Myocyte (in vitro differentiated cells): ENCODE results near the gene ZNF354B. TPM values are rescaled to one million over a fixed set of nuclear protein-coding genes. Genes with fewer than 3 reads are reported as not detected.
A peak's percentile ranks its signal among the peaks of the same experiment; 100 is the strongest.
"Not testable (repeated sequence)": the region's sequence is repeated elsewhere in the genome, so short reads cannot be mapped to it uniquely, and the experiment has no call there.

Experiments
- DNase-seq: peaks from one replicate; pipeline ENCODE4 v3.0.0-alpha.2; 2012; ENCODE audit warnings: low read depth
- total RNA-seq: library from RNA; depleted of rRNA; stranded (reverse); fragments of >200 nt; gene quantifications from 2 replicates; pipeline ENCODE4 v1.2.3, GENCODE V29; 2014

ZNF354B gene
- total RNA-seq, 1 donor from 2014 or later: 16.8 TPM

DNA sequence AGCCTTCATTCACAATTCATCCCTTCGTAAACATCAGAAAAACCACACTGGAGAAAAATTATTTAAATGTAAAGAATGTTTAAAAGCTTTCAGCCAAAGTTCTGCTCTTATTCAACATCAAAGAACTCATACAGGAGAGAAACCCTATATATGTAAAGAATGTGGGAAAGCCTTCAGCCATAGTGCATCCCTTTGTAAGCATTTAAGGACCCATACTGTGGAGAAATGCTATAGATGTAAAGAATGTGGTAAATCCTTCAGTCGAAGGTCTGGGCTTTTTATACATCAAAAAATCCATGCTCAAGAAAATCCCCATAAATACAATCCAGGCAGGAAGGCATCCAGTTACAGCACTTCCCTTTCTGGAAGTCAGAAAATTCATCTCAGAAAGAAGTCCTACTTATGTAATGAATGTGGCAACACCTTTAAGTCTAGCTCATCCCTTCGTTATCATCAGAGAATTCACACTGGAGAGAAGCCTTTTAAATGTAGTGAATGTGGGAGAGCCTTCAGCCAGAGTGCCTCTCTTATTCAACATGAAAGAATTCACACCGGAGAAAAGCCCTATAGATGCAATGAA, 23.5 kb downstream of the ZNF354B start:
- not testable (repeated sequence) for DNase-seq

DNA sequence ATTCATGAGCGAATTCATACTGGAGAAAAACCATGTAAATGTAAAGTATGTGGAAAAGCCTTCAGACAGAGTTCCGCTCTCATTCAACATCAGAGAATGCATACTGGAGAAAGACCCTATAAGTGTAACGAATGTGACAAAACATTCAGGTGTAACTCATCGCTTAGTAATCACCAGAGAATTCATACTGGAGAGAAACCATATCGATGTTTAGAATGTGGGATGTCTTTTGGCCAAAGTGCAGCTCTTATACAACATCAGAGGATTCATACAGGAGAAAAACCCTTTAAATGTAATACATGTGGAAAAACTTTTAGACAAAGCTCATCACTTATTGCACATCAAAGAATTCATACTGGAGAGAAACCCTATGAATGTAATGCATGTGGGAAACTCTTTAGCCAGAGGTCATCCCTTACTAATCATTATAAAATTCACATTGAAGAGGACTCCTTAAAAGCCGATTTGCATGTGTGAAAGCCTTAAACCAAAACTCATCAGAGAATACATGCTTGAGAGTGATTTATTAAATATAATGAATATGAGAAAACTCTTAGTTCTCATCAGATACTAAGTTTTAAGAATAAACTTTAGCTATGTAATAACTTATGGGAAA, 24.2 kb downstream of the ZNF354B start:
- no peak for DNase-seq

DNA sequence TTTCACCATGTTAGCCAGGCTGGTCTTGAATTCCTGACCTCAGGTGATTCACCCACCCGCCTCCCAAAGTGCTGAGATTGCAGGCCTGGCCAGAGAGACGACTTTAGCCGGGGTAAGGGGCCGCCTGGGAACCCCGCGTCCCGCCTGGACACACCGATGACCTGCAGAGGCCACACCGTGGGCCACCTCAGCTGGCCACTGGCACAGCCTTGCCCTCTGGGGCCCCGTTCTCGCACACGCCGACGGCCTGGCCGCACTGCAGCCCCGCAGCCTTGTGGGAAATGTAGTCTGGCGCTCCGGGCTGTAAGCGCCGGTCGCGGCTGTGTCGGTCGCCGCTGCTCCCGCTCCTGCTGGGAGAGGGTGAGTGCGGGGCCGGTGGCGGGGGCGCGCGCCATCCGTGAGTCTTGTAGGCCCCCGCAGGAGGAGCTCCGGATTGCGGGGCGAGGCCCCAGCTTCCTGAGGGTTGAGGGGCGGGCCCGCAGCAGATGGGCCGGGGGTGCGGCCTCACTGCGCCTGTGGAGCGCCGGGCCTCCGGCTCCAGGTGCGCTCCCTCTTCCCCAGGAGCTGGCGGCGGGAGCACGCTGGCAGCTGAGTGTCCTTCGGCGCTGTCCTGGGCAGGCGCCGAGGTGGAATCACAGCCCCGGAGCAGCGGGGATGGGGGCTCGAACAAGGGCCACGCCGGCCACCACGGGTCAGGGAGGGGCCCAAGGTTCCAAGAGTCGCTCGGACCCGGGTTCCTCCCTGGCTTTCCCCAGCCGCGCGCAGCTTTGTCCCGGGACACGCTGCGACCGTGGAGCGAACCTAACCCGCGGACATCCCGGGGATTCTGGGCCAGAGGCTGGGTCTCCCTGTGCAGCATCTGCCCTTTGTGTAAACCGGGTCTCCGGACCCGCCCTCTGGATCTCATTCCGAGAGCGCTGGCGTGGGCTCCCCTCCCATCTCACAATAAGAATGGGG, 36.1 kb downstream of the ZNF354B start, which contains the start of gene ZFP2:
TSS of gene ZFP2 (plus strand) at position 299 of the 957 bp plus-strand sequence. CDS start 35,401 bp downstream, outside the sequence.
- peak; percentile 44 for DNase-seq

DNA sequence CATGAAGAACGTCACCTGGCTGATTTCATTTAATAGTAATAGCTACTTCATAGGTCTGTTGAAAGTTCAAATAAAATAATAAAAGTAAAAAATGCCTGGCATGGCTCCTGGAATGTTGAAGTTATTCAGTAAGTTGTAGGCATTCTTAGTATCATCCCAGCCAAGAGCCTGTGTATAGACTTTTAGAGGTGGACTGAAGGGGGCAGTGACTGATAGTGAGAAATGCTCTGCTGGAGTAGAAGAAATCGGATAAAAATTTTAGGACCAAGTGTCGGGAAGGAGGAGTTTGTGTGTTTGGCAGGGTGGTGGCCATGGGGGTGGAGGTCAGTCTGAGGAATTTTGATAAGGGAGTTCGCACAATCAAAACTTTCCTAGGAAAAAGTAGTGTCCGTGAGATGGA, 39.5 kb downstream of the ZNF354B start:
- no peak for DNase-seq

DNA sequence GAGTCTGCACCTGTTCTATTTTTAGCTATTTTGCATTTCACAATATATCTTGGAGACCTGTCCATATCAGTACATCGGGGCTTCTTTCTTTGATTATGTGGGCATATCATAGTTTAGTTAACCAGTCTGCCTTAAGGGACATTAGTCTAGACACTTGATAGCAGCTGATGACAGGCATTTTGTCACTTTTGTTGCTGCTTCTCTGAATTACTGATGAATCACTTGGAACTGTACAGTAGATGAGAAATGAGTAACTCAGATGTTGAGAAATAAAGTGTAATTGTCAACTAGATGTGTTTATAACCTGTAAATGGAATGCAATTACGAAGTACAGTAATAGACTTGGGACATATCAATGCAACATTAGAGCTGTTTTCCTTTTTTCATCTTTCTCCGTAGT, 43.1 kb downstream of the ZNF354B start:
- DNase-seq: no peak

DNA sequence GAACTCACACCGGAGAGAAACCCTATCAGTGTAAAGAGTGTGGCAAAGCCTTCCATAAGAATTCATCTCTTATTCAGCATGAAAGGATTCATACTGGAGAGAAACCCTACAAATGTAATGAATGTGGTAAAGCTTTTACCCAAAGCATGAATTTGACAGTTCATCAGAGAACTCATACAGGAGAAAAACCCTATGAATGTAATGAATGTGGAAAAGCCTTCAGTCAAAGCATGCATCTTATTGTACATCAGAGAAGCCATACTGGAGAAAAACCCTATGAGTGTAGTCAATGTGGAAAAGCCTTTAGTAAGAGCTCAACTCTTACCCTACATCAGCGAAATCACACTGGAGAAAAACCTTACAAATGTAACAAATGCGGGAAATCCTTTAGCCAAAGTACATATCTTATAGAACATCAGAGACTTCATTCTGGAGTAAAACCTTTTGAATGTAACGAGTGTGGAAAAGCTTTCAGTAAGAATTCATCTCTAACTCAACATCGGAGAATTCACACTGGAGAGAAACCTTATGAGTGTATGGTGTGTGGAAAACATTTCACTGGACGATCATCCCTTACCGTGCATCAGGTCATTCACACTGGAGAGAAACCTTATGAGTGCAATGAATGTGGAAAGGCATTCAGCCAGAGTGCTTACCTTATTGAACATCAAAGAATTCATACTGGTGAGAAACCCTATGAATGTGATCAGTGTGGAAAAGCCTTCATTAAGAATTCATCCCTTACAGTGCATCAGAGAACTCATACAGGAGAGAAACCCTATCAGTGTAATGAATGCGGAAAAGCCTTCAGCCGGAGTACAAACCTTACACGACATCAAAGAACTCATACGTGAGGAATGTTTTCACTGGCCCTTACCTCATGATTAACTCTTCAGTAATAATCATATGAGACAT, 72.3 kb downstream of the ZNF354B start:
- no peak for DNase-seq

Other genes starting within 250 kb of the ZNF354B start
- 23.8 and 28.1 TPM in 2 replicates for gene CLK4, start 232.9 kb upstream of the ZNF354B start, total RNA-seq
- 12.6 and 14.3 TPM in 2 replicates for gene ZNF354A, start 129.3 kb upstream of the ZNF354B start, total RNA-seq
- 1.2 and 4.0 TPM in 2 replicates for gene ZFP2, start 36.0 kb downstream of the ZNF354B start, total RNA-seq
- not detected in 2 replicates for gene ZNF454, start 81.2 kb downstream of the ZNF354B start, total RNA-seq
- not detected in 2 replicates for gene GRM6, start 135.4 kb downstream of the ZNF354B start, total RNA-seq
- gene ZNF879, start 163.9 kb downstream of the ZNF354B start, total RNA-seq: 4.8 and 9.1 TPM in 2 replicates
- gene ZNF354C, start 200.4 kb downstream of the ZNF354B start, total RNA-seq: 3.0 and 3.4 TPM in 2 replicates